Stimulated activated CD8-positive, alpha-beta memory T cell treated with anti-CD3 and anti-CD28 coated beads, Interleukin-7, amount 100 ng/mL, for 24 hours (primary cell): Measurements from ENCODE around the gene MGLL.

ENCODE experiments used
- DNase-seq: peaks from one replicate; pipeline ENCODE4 v3.0.0-alpha.2; 2020; ENCODE audit warnings: low read depth

The MGLL gene

GRCh38 chr3:127822041-127822681 lies at the start of gene MGLL:
Gene MGLL, minus strand, starts transcription at chr3:127822515. Its CDS starts 197 bp downstream, at chr3:127822318.
- no peak for DNase-seq

GRCh38 chr3:127870156-127870555 lies 47.8 kb upstream of the MGLL start:
- DNase-seq: no peak

GRCh38 chr3:127867986-127868385 lies 45.7 kb upstream of the MGLL start:
- DNase-seq: no peak

- DNase-seq: no peak
Measured at GRCh38 chr3:127867412-127867811, 45.1 kb upstream of the MGLL start.

GRCh38 chr3:127865941-127866340 lies 43.6 kb upstream of the MGLL start:
- DNase-seq: no peak

GRCh38 chr3:127860211-127860696 lies 37.9 kb upstream of the MGLL start:
- DNase-seq: no peak

- no peak for DNase-seq
Measured at GRCh38 chr3:127859730-127860129, 37.4 kb upstream of the MGLL start.

GRCh38 chr3:127858937-127859336 lies 36.6 kb upstream of the MGLL start:
- DNase-seq: no peak

GRCh38 chr3:127858521-127858920 lies 36.2 kb upstream of the MGLL start:
- DNase-seq: no peak

- DNase-seq: no peak
Measured at GRCh38 chr3:127857333-127857732, 35.0 kb upstream of the MGLL start.

GRCh38 chr3:127856801-127857200 lies 34.5 kb upstream of the MGLL start:
- DNase-seq: no peak

- DNase-seq: no peak
Measured at GRCh38 chr3:127855246-127855645, 32.9 kb upstream of the MGLL start.

GRCh38 chr3:127853681-127854080 lies 31.4 kb upstream of the MGLL start:
- DNase-seq: no peak

- no peak for DNase-seq
Measured at GRCh38 chr3:127851899-127852298, 29.6 kb upstream of the MGLL start.

GRCh38 chr3:127849368-127849767 lies 27.1 kb upstream of the MGLL start:
- no peak for DNase-seq

GRCh38 chr3:127848131-127849129 lies 26.1 kb upstream of the MGLL start:
- no peak for DNase-seq

GRCh38 chr3:127847236-127847720 lies 25.0 kb upstream of the MGLL start:
- no peak for DNase-seq

GRCh38 chr3:127846576-127846975 lies 24.3 kb upstream of the MGLL start:
- no peak for DNase-seq

GRCh38 chr3:127844326-127844942 lies 22.1 kb upstream of the MGLL start:
- DNase-seq: no peak

- DNase-seq: no peak
Measured at GRCh38 chr3:127840671-127841070, 18.4 kb upstream of the MGLL start.

- no peak for DNase-seq
Measured at GRCh38 chr3:127839099-127839498, 16.8 kb upstream of the MGLL start.
